ENCODE data around the gene ARSK.

GRCh38 chr5:95634081-95634480 lies 79.2 kb downstream of the ARSK start:
- TF ChIP-seq POLR2A (IDR thresholded peaks at IDR 0.05) (no peak), EP300 (IDR thresholded peaks at IDR 0.05) (no peak), CTCF (IDR thresholded peaks at IDR 0.05) (no peak), POLR2AphosphoS5 (IDR thresholded peaks at IDR 0.05) (no peak)

Data from upper lobe of left lung (tissue), 4 donors.